Stomach (tissue), 4 donors: Measurements from ENCODE around the gene AKR1B1.

ENCODE experiments used
- POLR2A ChIP-seq, 4 donors: fragments of 450-650 bp; IDR thresholded peaks; one replicate each; pipeline ENCODE4 v1.6.1; 2016; ENCODE audit warnings: antibody characterized with exemption in 4 of 4, control low read depth in 2 of 4, mild to moderate bottlenecking in 1 of 4, moderate library complexity in 1 of 4
- TF ChIP-seq, protein P1 (sequence below), 7 experiments: fragments of 450-650 bp in 4 of 7; fragments of 200-600 bp in 3 of 7; sonication (generic) in 3 of 7; IDR thresholded peaks; one replicate each; pipeline ENCODE4 v1.5.1; 2016 to 2019; ENCODE audit warnings: antibody characterized with exemption in 7 of 7, control low read depth in 2 of 7, mild to moderate bottlenecking in 1 of 7

DNA sequence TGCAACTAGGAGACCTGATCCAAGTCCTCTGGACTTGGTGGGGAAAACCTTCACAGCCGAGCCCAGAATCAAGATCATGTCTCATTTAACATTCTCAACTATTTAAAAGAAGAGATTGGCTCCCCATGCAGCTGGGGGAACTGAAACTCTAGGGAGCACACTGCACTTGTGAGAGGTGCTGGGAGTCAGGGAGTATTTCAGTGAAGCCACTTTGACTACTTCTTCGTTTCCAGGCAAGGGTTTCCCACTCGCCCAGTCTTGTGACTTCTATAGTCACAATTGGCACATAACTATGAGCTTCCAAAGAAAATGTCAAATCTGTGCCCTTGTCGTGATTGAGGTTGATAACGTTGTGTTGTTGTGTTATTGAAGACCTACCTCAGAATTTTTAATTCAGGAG lies 62.9 kb downstream of the AKR1B1 start:
- TF ChIP-seq, protein P1, sequence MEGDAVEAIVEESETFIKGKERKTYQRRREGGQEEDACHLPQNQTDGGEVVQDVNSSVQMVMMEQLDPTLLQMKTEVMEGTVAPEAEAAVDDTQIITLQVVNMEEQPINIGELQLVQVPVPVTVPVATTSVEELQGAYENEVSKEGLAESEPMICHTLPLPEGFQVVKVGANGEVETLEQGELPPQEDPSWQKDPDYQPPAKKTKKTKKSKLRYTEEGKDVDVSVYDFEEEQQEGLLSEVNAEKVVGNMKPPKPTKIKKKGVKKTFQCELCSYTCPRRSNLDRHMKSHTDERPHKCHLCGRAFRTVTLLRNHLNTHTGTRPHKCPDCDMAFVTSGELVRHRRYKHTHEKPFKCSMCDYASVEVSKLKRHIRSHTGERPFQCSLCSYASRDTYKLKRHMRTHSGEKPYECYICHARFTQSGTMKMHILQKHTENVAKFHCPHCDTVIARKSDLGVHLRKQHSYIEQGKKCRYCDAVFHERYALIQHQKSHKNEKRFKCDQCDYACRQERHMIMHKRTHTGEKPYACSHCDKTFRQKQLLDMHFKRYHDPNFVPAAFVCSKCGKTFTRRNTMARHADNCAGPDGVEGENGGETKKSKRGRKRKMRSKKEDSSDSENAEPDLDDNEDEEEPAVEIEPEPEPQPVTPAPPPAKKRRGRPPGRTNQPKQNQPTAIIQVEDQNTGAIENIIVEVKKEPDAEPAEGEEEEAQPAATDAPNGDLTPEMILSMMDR (IDR thresholded peaks at IDR 0.05): no peak
- no peak for TF ChIP-seq POLR2A (IDR thresholded peaks at IDR 0.05)
